GM12878 (cell line): ENCODE results near the gene TARBP2. TPM values are rescaled to one million over a fixed set of nuclear protein-coding genes. Genes with fewer than 3 reads are reported as not detected.

ENCODE experiments used
- ATAC-seq: fragments of 200-7000 bp; cut with Tn5 transposase; 3 replicates; pipeline ENCODE4 v1.9.1; 2020; ENCODE audit warnings: mild to moderate bottlenecking, moderate library complexity
- BruUV-seq: library from RNA; stranded (reverse); fragments of 400-500 nt; replicated peaks from 2 replicates; lab custom pipeline; 2021; lab: Mats Ljungman, UMichigan
- CTCF ChIA-PET: fragments of 300-600 bp; sonication (Branson Sonifier 250); formaldehyde crosslinking; extraction: SDS; loops from one replicate; lab custom pipeline; 2021; ENCODE audit warnings: inconsistent platforms; lab: Yijun Ruan, JAX
- POLR2A ChIA-PET: fragments of 350-600 bp; formaldehyde crosslinking; extraction: SDS; loops from one replicate; lab custom pipeline; 2021; ENCODE audit warnings: inconsistent platforms; lab: Charles Lee
- RAD21 ChIA-PET: fragments of 300-600 bp; sonication (Branson Sonifier 250); formaldehyde crosslinking; loops from one replicate; lab custom pipeline; 2023; ENCODE audit warnings: antibody characterized with exemption; ENCODE audit not compliant: unreplicated experiment; lab: Charles Lee
- SMC1A ChIA-PET: fragments of 300-600 bp; sonication (Branson Sonifier 250); formaldehyde crosslinking; loops from one replicate; lab custom pipeline; 2023; ENCODE audit not compliant: unreplicated experiment, uncharacterized antibody; lab: Charles Lee
- DNase-seq: peaks from one replicate; pipeline ENCODE4 v3.0.0-alpha.2; 2011; ENCODE audit warnings: low read depth, low spot score
- FAIRE-seq: peaks from 3 replicates; lab custom pipeline; 2011; peaks lifted over from hg19 to GRCh38; lab: Jason Lieb, UNC
- H2AFZ ChIP-seq: 2 replicates; pipeline ENCODE4 v1.6.0; 2011; ENCODE audit warnings: low read depth, low read length, control low read depth; ENCODE audit not compliant: control insufficient read depth
- H3K27ac ChIP-seq: 2 replicates; pipeline ENCODE4 v1.5.1; 2011; ENCODE audit warnings: control low read depth; ENCODE audit not compliant: control insufficient read depth, insufficient read depth
- H3K27me3 ChIP-seq, 2 experiments: replicated peaks in 1 of 2; 2 replicates each; pipeline versions ENCODE4 v1.6.0 to v1.6.1; 2011; ENCODE audit warnings: low read length in 1 of 2; ENCODE audit not compliant: control insufficient read depth in 2 of 2, insufficient read depth in 2 of 2
- H3K36me3 ChIP-seq, 2 experiments: 2 replicates each; pipeline ENCODE4 v1.5.1; 2011; ENCODE audit warnings: low read length in 1 of 2; ENCODE audit not compliant: control insufficient read depth in 2 of 2, insufficient read depth in 2 of 2
- H3K4me1 ChIP-seq: 2 replicates; pipeline ENCODE4 v1.6.1; 2011; ENCODE audit warnings: mild to moderate bottlenecking, low read length, moderate library complexity, mixed read lengths; ENCODE audit not compliant: control insufficient read depth, insufficient read depth
- H3K4me2 ChIP-seq: 2 replicates; pipeline ENCODE4 v1.6.0; 2011; ENCODE audit warnings: control low read depth; ENCODE audit not compliant: control insufficient read depth, insufficient read depth
- H3K4me3 ChIP-seq: fragments of 200-600 bp; sonication (generic); 2 replicates; pipeline ENCODE4 v1.5.1; 2016
- H3K79me2 ChIP-seq: 2 replicates; pipeline ENCODE4 v1.6.0; 2011; ENCODE audit warnings: low read length; ENCODE audit not compliant: control insufficient read depth, insufficient read depth
- H3K9ac ChIP-seq: 2 replicates; pipeline ENCODE4 v1.8.0; 2011; ENCODE audit warnings: low read length, control low read depth, mixed read lengths; ENCODE audit not compliant: control insufficient read depth, insufficient read depth
- H3K9me3 ChIP-seq: replicated peaks from 3 replicates; pipeline ENCODE4 v1.5.1; 2011; ENCODE audit warnings: mild to moderate bottlenecking, low read length; ENCODE audit not compliant: control insufficient read depth, insufficient read depth
- H4K20me1 ChIP-seq: 2 replicates; pipeline ENCODE4 v1.6.0; 2011; ENCODE audit not compliant: control insufficient read depth, insufficient read depth
- HDAC6 ChIP-seq: fragments of 200-600 bp; sonication (generic); IDR thresholded peaks from one replicate; pipeline ENCODE4 v1.8.0; 2017; ENCODE audit warnings: antibody characterized with exemption; ENCODE audit not compliant: unreplicated experiment
- IRF4 ChIP-seq: IDR thresholded peaks from 2 replicates; pipeline ENCODE4 v1.6.1; 2011; ENCODE audit warnings: low read depth, low read length
- KDM1A ChIP-seq: fragments of 200-600 bp; sonication (generic); IDR thresholded peaks from 2 replicates; pipeline ENCODE4 v1.6.1; 2016; ENCODE audit warnings: borderline replicate concordance
- LARP7 ChIP-seq: fragments of 450-650 bp; IDR thresholded peaks from 2 replicates; pipeline ENCODE4 v1.6.1; 2017; ENCODE audit warnings: mild to moderate bottlenecking
- NBN ChIP-seq: fragments of 450-650 bp; IDR thresholded peaks from 2 replicates; pipeline ENCODE4 v1.6.1; 2016
- NFYB ChIP-seq: IDR thresholded peaks from 2 replicates; pipeline ENCODE4 v1.6.1; 2011; ENCODE audit warnings: low read depth, mild to moderate bottlenecking, low read length, improper control_type of control experiment, moderate library complexity; ENCODE audit not compliant: insufficient read depth
- SP1 ChIP-seq: IDR thresholded peaks from one replicate; pipeline ENCODE4 v1.6.1; 2011; ENCODE audit warnings: low read depth, low read length
- ZSCAN29 ChIP-seq: fragments of 450-650 bp; IDR thresholded peaks from 2 replicates; pipeline ENCODE4 v1.6.1; 2017; ENCODE audit warnings: mild to moderate bottlenecking, moderate library complexity
- WGBS: methylation state at CpG from one replicate; pipeline ENCODE4 v1.1.6; 2016; ENCODE audit warnings: low lambda C conversion rate; ENCODE audit not compliant: insufficient replicate concordance, insufficient coverage; ENCODE audit errors: missing lambda C conversion rate; 5-methylcytosine and 5-hydroxymethylcytosine counted together
- in situ Hi-C: fragments of 300-500 bp; cut with MboI; formaldehyde crosslinking; loops from 9 replicates; pipeline ENCODE4 v1.14.3; 2018; ENCODE audit warnings: mixed read lengths
- intact Hi-C: fragments of 100-400 bp; cut with micrococcal nuclease; formaldehyde crosslinking; loops from one replicate; pipeline ENCODE4 v1.14.2; 2022; ENCODE audit not compliant: unreplicated experiment
- polyA plus RNA-seq, 11 experiments: library from polyadenylated mRNA; depleted of rRNA in 4 of 11; unstranded in 6 of 11; stranded (reverse) in 5 of 11; fragments of >200 nt; fragmentation: Nextera tagmentation in 4 of 11; fragmentation: Illumina TruSeq in 1 of 11; extraction: Ambion mirVana in 4 of 11; extraction: Trizol in 1 of 11; gene quantifications; 1 replicate in 1 of 11; 2 replicates in 10 of 11; pipeline versions ENCODE4 v1.2.1 to v1.2.3, GENCODE V29; 2011 to 2016; ENCODE audit warnings: inconsistent platforms in 2 of 11, missing spikeins in 2 of 11, low read depth in 1 of 11
- total RNA-seq, 4 experiments: library from RNA; depleted of rRNA in 3 of 4; stranded (reverse); fragments of >200 nt in 3 of 4; fragmentation: Illumina TruSeq in 1 of 4; extraction: Trizol in 1 of 4; gene quantifications; 2 replicates each; pipeline versions ENCODE4 v1.2.1 to v1.2.3, GENCODE V29; 2013 to 2021
- TF ChIP-seq, protein P1 (sequence below): fragments of 450-650 bp; conservative IDR thresholded peaks from 2 replicates; pipeline ENCODE4 v1.6.1; 2017; ENCODE audit warnings: mild to moderate bottlenecking, moderate library complexity

Gene TARBP2
- total and polyA plus RNA-seq, 10 of the 15 experiments (the other 5 are each of a cell fraction or from before 2014, with no cell fraction given), result 5.5 to 60.1 (median 36.8) TPM

GRCh38 chr12:53461059-53461458 lies 40.0 kb upstream of the TARBP2 start (continued):
- TF ChIP-seq NFYB, result no peak
- TF ChIP-seq, all 136 proteins: peak for 1

DNA sequence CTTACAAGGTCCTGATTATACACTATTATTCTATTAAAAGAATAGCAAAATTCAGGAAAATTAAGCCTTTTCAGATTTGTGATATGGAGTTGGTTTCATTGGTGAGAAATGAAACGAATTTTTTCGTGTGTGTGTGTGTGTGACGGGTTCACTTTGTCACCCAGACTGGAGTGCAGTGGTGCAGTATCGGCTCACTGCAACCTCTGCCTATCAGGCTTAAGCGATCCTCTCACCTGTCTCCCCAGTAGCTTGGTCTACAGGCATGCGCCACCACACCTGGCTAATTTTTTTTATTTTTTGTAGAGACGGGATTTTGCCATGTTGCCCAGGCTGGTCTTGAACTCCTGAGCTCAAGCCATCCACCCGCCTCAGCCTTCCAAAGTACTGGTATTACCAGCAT lies 39.5 kb upstream of the TARBP2 start:
- Histone ChIP-seq H3K4me1 (peaks cover 4% of the 10 kb centered on the region), H3K9ac (no peak overlapping the region), H3K4me2 (no peak overlapping the region), H3K79me2 (peaks cover 43% of the 10 kb centered on the region), H3K36me3 (peaks cover 31 to 79% of the 10 kb centered on the region in 2 experiments), H4K20me1 (peaks cover 19% of the 10 kb centered on the region), H2AFZ (no peak overlapping the region), H3K27me3 (no peaks in the 10 kb centered on the region), H3K9me3 (no peaks in the 10 kb centered on the region), H3K4me3 (no peak overlapping the region), H3K27ac (no peak overlapping the region)
- ChIA-PET CTCF (interaction anchor here (0.7 to 1.3 kb wide), 2 partner anchors 8 to 109 kb away, joined by 3 read pairs; no protein-coding TSS in a partner anchor), POLR2A (interaction anchor here (0.6 kb wide), 2 partner anchors 32 to 374 kb away, joined by 3 to 4 read pairs; no protein-coding TSS in a partner anchor), RAD21 (no interaction called here), SMC1A (interaction anchor here (0.9 to 1.0 kb wide), 2 partner anchors 9 to 14 kb away, joined by 3 to 4 read pairs; no protein-coding TSS in a partner anchor)
- DNase-seq, result no peak
- TF ChIP-seq LARP7 (no peak), SP1 (no peak), IRF4 (no peak), HDAC6 (no peak), KDM1A (no peak), ZSCAN29 (no peak), NBN (no peak)
- TF ChIP-seq, protein P1, sequence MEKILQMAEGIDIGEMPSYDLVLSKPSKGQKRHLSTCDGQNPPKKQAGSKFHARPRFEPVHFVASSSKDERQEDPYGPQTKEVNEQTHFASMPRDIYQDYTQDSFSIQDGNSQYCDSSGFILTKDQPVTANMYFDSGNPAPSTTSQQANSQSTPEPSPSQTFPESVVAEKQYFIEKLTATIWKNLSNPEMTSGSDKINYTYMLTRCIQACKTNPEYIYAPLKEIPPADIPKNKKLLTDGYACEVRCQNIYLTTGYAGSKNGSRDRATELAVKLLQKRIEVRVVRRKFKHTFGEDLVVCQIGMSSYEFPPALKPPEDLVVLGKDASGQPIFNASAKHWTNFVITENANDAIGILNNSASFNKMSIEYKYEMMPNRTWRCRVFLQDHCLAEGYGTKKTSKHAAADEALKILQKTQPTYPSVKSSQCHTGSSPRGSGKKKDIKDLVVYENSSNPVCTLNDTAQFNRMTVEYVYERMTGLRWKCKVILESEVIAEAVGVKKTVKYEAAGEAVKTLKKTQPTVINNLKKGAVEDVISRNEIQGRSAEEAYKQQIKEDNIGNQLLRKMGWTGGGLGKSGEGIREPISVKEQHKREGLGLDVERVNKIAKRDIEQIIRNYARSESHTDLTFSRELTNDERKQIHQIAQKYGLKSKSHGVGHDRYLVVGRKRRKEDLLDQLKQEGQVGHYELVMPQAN, result no peak
- in situ Hi-C loops (no loop called here), intact Hi-C loops (no loop called here)
- FAIRE-seq, result no peak
- 81% methylated on average over 7 of the region's 8 CpGs for WGBS
- BruUV-seq, result no TSS peak
- no peak for ATAC-seq
